ENCODE results near the gene MALL. TPM values are rescaled to one million over a fixed set of nuclear protein-coding genes. Genes with fewer than 3 reads are reported as not detected.
"Not testable (repeated sequence)": the region's sequence is repeated elsewhere in the genome, so short reads cannot be mapped to it uniquely, and the experiment has no call there.

MALL gene
- total RNA-seq, 1 experiment from 2014 or later = 0.10 TPM

GRCh38 chr2:110050222-110050621 lies 65.4 kb downstream of the MALL start:
- not testable (repeated sequence) for DNase-seq (ENCODE audit: low spot score)

GRCh38 chr2:110049769-110050168 lies 65.9 kb downstream of the MALL start:
- DNase-seq (ENCODE audit: low spot score) = not testable (repeated sequence)

DNA sequence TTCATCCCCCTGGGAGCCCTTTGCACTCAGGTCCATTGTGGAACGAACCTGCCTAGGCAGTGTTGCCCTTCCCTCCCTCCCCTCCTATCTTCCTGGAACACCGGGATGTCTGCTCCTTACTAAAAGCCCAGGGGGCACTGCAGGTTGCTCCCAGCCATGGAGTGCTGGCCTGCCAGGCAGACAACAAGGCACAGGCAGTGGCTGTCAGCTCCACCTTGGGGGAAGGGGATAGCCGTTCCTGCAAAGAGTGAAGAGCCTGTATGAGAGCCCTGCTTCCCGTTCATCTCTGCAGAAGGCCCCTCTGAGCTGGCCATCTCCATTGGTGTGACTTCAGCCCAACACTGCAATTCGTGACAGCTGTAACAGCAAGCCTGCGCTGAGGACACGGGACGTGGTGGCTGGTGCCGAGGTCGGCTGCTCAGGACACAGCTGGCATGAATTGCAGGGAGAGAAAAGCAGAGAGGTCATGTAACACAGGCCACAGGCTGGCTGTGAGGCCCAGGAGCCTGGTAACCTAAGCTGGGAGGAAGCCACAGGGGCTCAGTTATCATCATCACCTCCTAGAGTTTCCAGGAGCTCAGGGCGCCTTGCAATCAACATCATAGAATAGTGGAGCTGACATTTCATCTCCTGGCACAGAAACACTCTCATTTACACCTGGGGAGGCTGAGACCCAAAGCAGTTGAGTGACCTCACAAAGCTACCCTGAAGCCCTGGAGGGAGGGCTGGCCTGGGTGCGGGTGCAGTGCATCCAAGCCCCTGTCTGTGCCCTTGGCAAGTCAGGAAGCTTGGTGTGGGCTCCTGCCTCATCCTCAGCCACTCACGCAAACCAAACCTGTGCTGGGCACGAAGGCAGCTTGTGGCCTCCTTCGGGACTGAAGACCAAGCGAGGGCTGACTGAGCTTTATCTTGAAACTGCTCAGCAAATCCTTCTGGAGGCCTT lies 67.1 kb downstream of the MALL start:
- not testable (repeated sequence) for DNase-seq (ENCODE audit: low spot score)

GRCh38 chr2:110047225-110047624 lies 68.4 kb downstream of the MALL start:
- not testable (repeated sequence) for DNase-seq (ENCODE audit: low spot score)

- not testable (repeated sequence) for DNase-seq (ENCODE audit: low spot score)
Measured at GRCh38 chr2:110041941-110042660, 73.5 kb downstream of the MALL start.

DNA sequence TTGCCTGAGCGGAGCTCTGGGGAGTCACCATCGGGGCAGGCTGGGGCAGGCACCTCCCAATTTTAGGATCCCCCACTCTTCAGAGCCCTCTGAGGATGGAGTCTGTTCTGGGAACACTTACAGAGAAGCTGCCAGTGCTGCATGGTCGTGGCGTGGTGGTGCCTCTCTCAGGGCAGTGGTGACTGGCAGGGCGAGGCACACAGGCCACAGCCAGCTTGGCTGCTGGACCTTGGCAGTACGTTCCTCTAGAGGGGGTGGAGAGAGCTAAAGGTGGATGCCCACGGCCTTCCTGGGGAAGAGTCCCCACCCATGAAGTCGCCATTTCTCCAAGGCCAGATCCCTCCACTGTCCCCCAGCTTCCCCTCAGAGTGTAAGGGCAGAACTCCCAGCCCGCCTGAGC lies 78.3 kb downstream of the MALL start:
- not testable (repeated sequence) for DNase-seq (ENCODE audit: low spot score)

- not testable (repeated sequence) for DNase-seq (ENCODE audit: low spot score)
Measured at GRCh38 chr2:110035384-110035783, 80.2 kb downstream of the MALL start.

GRCh38 chr2:110034935-110035334 lies 80.7 kb downstream of the MALL start:
- not testable (repeated sequence) for DNase-seq (ENCODE audit: low spot score)

Other genes starting within 250 kb of the MALL start
- not detected in 2 replicates for gene LIMS3, start 217.1 kb downstream of the MALL start, total RNA-seq (2014; rRNA removed; shearing (Covaris generic))
- gene NPHP1, start 89.2 kb upstream of the MALL start, total RNA-seq (2014; rRNA removed; shearing (Covaris generic)) = 4.3 and 10.4 TPM in 2 replicates
- 63.5 and 80.2 TPM in 2 replicates for gene MTLN, start 96.7 kb upstream of the MALL start, total RNA-seq (2014; rRNA removed; shearing (Covaris generic))

Measured in H4 (cell line).